SK-N-SH (cell line): ENCODE results near the gene PSD2. TPM values are rescaled to one million over a fixed set of nuclear protein-coding genes. Genes with fewer than 3 reads are reported as not detected.

Source experiments
- CTCF ChIA-PET: fragments of 300-600, 350-600 bp; formaldehyde crosslinking; extraction: SDS; loops from one replicate; lab custom pipeline; 2021; lab: Yijun Ruan, JAX
- POLR2A ChIA-PET: fragments of 350-600 bp; sonication (Branson Sonifier 250); formaldehyde crosslinking; extraction: SDS; loops from one replicate; lab custom pipeline; 2020; ENCODE audit warnings: antibody characterized with exemption, inconsistent platforms; lab: Yijun Ruan, JAX
- DNase-seq: peaks from one replicate; pipeline ENCODE4 v3.0.0; 2012
- H2AFZ ChIP-seq: fragments of 200-600 bp; sonication (generic); 2 replicates; pipeline ENCODE4 v1.8.1; 2016; ENCODE audit warnings: antibody characterized with exemption, mild to moderate bottlenecking, low read depth
- H3F3A ChIP-seq: fragments of 200-600 bp; sonication (generic); replicated peaks from 2 replicates; pipeline ENCODE3; 2016; ENCODE audit warnings: antibody characterized with exemption, mild to moderate bottlenecking; ENCODE audit not compliant: insufficient read depth
- H3K27ac ChIP-seq, 2 experiments: fragments of 200-500 bp in 1 of 2; fragments of 200-600 bp in 1 of 2; sonication (Bioruptor generic) in 1 of 2; sonication (generic), shearing (Covaris generic) in 1 of 2; 2 replicates each; pipeline versions ENCODE4 v1.5.1 to v1.6.1; 2014 to 2016; ENCODE audit warnings: low read depth in 2 of 2, inconsistent platforms in 1 of 2, low read length in 1 of 2, mild to moderate bottlenecking in 1 of 2, mixed read lengths in 1 of 2
- H3K27me3 ChIP-seq: fragments of 200-600 bp; sonication (generic), shearing (Covaris generic); 2 replicates; pipeline ENCODE4 v1.6.1; 2016; ENCODE audit warnings: mixed run types; ENCODE audit not compliant: insufficient read depth
- H3K36me3 ChIP-seq, 2 experiments: fragments of 200-500 bp in 1 of 2; fragments of 200-600 bp in 1 of 2; sonication (Bioruptor generic) in 1 of 2; sonication (generic) in 1 of 2; replicated peaks in 1 of 2; 2 replicates each; pipeline versions ENCODE3 to v1.5.1; 2014 to 2016; ENCODE audit warnings: low read length in 1 of 2, mild to moderate bottlenecking in 1 of 2; ENCODE audit not compliant: insufficient read depth in 2 of 2, control insufficient read depth in 1 of 2
- H3K4me1 ChIP-seq, 2 experiments: fragments of 200-500 bp in 1 of 2; fragments of 200-600 bp in 1 of 2; sonication (Bioruptor generic) in 1 of 2; sonication (generic), shearing (Covaris generic) in 1 of 2; 2 replicates each; pipeline versions ENCODE4 v1.5.1 to v1.6.1; 2014 to 2016; ENCODE audit warnings: low read depth in 1 of 2, low read length in 1 of 2, mixed run types in 1 of 2; ENCODE audit not compliant: insufficient read depth in 2 of 2, control insufficient read depth in 1 of 2
- H3K4me2 ChIP-seq: fragments of 200-600 bp; sonication (generic), shearing (Covaris generic); 2 replicates; pipeline ENCODE4 v1.6.1; 2017; ENCODE audit warnings: mixed run types
- H3K4me3 ChIP-seq, 2 experiments: fragments of 200-500 bp in 1 of 2; fragments of 200-600 bp in 1 of 2; sonication (Bioruptor generic) in 1 of 2; sonication (generic), shearing (Covaris generic) in 1 of 2; 2 replicates each; pipeline versions ENCODE4 v1.5.1 to v1.8.1; 2014 to 2016; ENCODE audit warnings: low read depth in 2 of 2, inconsistent platforms in 1 of 2, low read length in 1 of 2, mild to moderate bottlenecking in 1 of 2, mixed read lengths in 1 of 2, moderate library complexity in 1 of 2
- H3K79me2 ChIP-seq: fragments of 200-600 bp; sonication (generic); 2 replicates; pipeline ENCODE4 v1.8.1; 2017; ENCODE audit warnings: mild to moderate bottlenecking; ENCODE audit not compliant: insufficient read depth
- H3K9ac ChIP-seq: fragments of 200-600 bp; sonication (generic); 2 replicates; pipeline ENCODE4 v1.6.1; 2017; ENCODE audit warnings: mixed run types
- H3K9me2 ChIP-seq: fragments of 200-600 bp; sonication (generic); 2 replicates; pipeline ENCODE4 v1.6.1; 2017; ENCODE audit warnings: mixed run types
- H3K9me3 ChIP-seq: fragments of 200-600 bp; sonication (generic); 2 replicates; pipeline ENCODE4 v1.6.1; 2017; ENCODE audit warnings: mixed run types, mild to moderate bottlenecking, moderate library complexity
- H4K20me1 ChIP-seq: fragments of 200-600 bp; sonication (generic); 2 replicates; pipeline ENCODE4 v1.6.1; 2017; ENCODE audit warnings: mild to moderate bottlenecking, mixed run types; ENCODE audit not compliant: insufficient read depth
- ELF1 ChIP-seq: IDR thresholded peaks from 2 replicates; pipeline ENCODE4 v1.4.0; 2012
- EP300 ChIP-seq, 2 experiments: IDR thresholded peaks; 2 replicates each; pipeline versions ENCODE4 v1.4.0 to v1.6.1; 2012; ENCODE audit warnings: borderline replicate concordance in 1 of 2, low read depth in 1 of 2, low read length in 1 of 2
- FOXJ3 ChIP-seq: sonication (generic); formaldehyde crosslinking; IDR thresholded peaks from 2 replicates; pipeline ENCODE4 v1.5.1; 2020; ENCODE audit warnings: mild to moderate bottlenecking, missing genetic modification reagents
- GABPA ChIP-seq: IDR thresholded peaks from 2 replicates; pipeline ENCODE4 v1.4.0; 2012; ENCODE audit warnings: low read depth, mild to moderate bottlenecking
- GATA2 ChIP-seq: sonication (generic); formaldehyde crosslinking; IDR thresholded peaks from 2 replicates; pipeline ENCODE4 v1.5.0; 2020; ENCODE audit warnings: mild to moderate bottlenecking, missing genetic modification reagents
- IRF3 ChIP-seq: fragments of 150-350 bp; IDR thresholded peaks from 2 replicates; pipeline ENCODE4 v1.6.1; 2016; ENCODE audit warnings: mild to moderate bottlenecking, low read depth, low read length
- MAX ChIP-seq: IDR thresholded peaks from 2 replicates; pipeline ENCODE4 v1.4.0; 2012; ENCODE audit warnings: low read depth
- MXI1 ChIP-seq: IDR thresholded peaks from 2 replicates; pipeline ENCODE4 v1.6.1; 2012; ENCODE audit warnings: mild to moderate bottlenecking, low read depth, low read length, improper control_type of control experiment
- PBX3 ChIP-seq: IDR thresholded peaks from 2 replicates; pipeline ENCODE4; 2012
- RAD21 ChIP-seq: IDR thresholded peaks from 2 replicates; pipeline ENCODE4 v1.6.1; 2012; ENCODE audit warnings: mild to moderate bottlenecking, low read length
- RFX5 ChIP-seq: IDR thresholded peaks from 2 replicates; pipeline ENCODE4 v1.6.1; 2012; ENCODE audit warnings: mild to moderate bottlenecking, improper control_type of control experiment, low read length
- RXRA ChIP-seq: IDR thresholded peaks from 2 replicates; pipeline ENCODE4 v1.4.0; 2012; ENCODE audit warnings: low read depth, mild to moderate bottlenecking, borderline replicate concordance
- SMC3 ChIP-seq: IDR thresholded peaks from 2 replicates; pipeline ENCODE4 v1.6.1; 2012; ENCODE audit warnings: low read depth, low read length, improper control_type of control experiment
- TAF1 ChIP-seq: IDR thresholded peaks from 2 replicates; pipeline ENCODE4 v1.6.1; 2012; ENCODE audit warnings: low read depth, mild to moderate bottlenecking, low read length, moderate library complexity, borderline replicate concordance
- TEAD4 ChIP-seq: IDR thresholded peaks from 2 replicates; pipeline ENCODE4 v1.4.0; 2012; ENCODE audit warnings: mild to moderate bottlenecking, borderline replicate concordance; ENCODE audit not compliant: insufficient read depth
- YY1 ChIP-seq: IDR thresholded peaks from 2 replicates; pipeline ENCODE4 v1.4.0; 2012; ENCODE audit warnings: low read depth, mild to moderate bottlenecking
- WGBS: methylation state at CpG from one replicate; pipeline ENCODE4 v1.1.6; 2017; ENCODE audit warnings: low lambda C conversion rate; 5-methylcytosine and 5-hydroxymethylcytosine counted together
- polyA plus RNA-seq, 3 experiments: library from polyadenylated mRNA; depleted of rRNA; stranded (reverse); fragments of >200 nt; gene quantifications; 2 replicates each; pipeline ENCODE4 v1.2.3, GENCODE V29; 2012

The PSD2 gene
- polyA plus RNA-seq, 1 of the 3 experiments (the other 2 are of a cell fraction): 0.15 TPM

GRCh38 chr5:139881143-139881733 lies 85.6 kb downstream of the PSD2 start:
- no peaks in the 10 kb centered on the region for H3K27me3 ChIP-seq
- no peak overlapping the region for H2AFZ ChIP-seq
- no peak overlapping the region for H3K4me2 ChIP-seq
- no peaks in the 10 kb centered on the region for H3K79me2 ChIP-seq
- no peaks in the 10 kb centered on the region for H3K36me3 ChIP-seq
- TF ChIP-seq MAX: no peak
- TF ChIP-seq PBX3: no peak
- TF ChIP-seq RAD21: no peak
- TF ChIP-seq GATA2 (CRISPR knock-in tag): no peak
- no peak for TF ChIP-seq FOXJ3 (CRISPR knock-in tag)
- no peak for TF ChIP-seq YY1
- no peak for TF ChIP-seq TEAD4
- TF ChIP-seq IRF3: no peak
- TF ChIP-seq SMC3: no peak
- no peak for TF ChIP-seq GABPA
- TF ChIP-seq RXRA: no peak
- no peak for TF ChIP-seq RFX5
- 88% methylated on average over 4 of the region's 5 CpGs for WGBS
- no peaks in the 10 kb centered on the region for H3F3A ChIP-seq
- CTCF ChIA-PET: interaction anchor here (1.0 to 5.8 kb wide), 12 partner anchors 8 to 163 kb away, joined by 3 to 55 read pairs (median 8); no protein-coding TSS in a partner anchor
- POLR2A ChIA-PET: no interaction called here
- peaks cover 0 to 49% of the 10 kb centered on the region in 2 experiments; a peak in 1 of 4 replicates for H3K4me1 ChIP-seq
- no peak overlapping the region for H3K4me3 ChIP-seq
- H3K9me3 ChIP-seq: no peaks in the 10 kb centered on the region
- H3K27ac ChIP-seq: peak overlapping the region in 1 of 2 experiments; percentile 74; a peak in 2 of 4 replicates
- no peaks in the 10 kb centered on the region for H3K9me2 ChIP-seq
- no peak for DNase-seq
- no peak overlapping the region for H3K9ac ChIP-seq
- H4K20me1 ChIP-seq: no peaks in the 10 kb centered on the region

GRCh38 chr5:139882316-139882715 lies 86.7 kb downstream of the PSD2 start:
- H4K20me1 ChIP-seq: no peaks in the 10 kb centered on the region
- 26% methylated on average over 3 of the region's 3 CpGs for WGBS
- H3K9me2 ChIP-seq: no peaks in the 10 kb centered on the region
- CTCF ChIA-PET: interaction anchor here (0.7 to 5.8 kb wide), 13 partner anchors 10 to 171 kb away, joined by 3 to 55 read pairs (median 7); no protein-coding TSS in a partner anchor
- no peaks in the 10 kb centered on the region for H3K36me3 ChIP-seq
- H3K27ac ChIP-seq: no peak overlapping the region; a peak in 1 of 4 replicates
- no peaks in the 10 kb centered on the region for H3K27me3 ChIP-seq
- no peak overlapping the region for H3K9ac ChIP-seq
- H3K79me2 ChIP-seq: no peaks in the 10 kb centered on the region
- H3F3A ChIP-seq: no peaks in the 10 kb centered on the region
- no peaks in the 10 kb centered on the region for H3K9me3 ChIP-seq
- DNase-seq: no peak
- no peak overlapping the region for H3K4me3 ChIP-seq
- TF ChIP-seq FOXJ3 (CRISPR knock-in tag) (no peak), MAX (no peak), YY1 (no peak), ELF1 (no peak), TAF1 (no peak), EP300 (IDR thresholded peaks at IDR 0.05; ENCODE audit: borderline replicate concordance in 1 of 2, low read depth in 1 of 2, low read length in 1 of 2) (0 out of 4 replicates have a peak, but pooled peaks of 1 of the 2 experiments have one; percentile 7), TEAD4 (no peak), MXI1 (0 out of 2 replicates have a peak, but pooled peaks have one; percentile 4)
- TF ChIP-seq, all 33 proteins: peak for 2
- POLR2A ChIA-PET: no interaction called here
- H3K4me2 ChIP-seq: no peak overlapping the region
- H2AFZ ChIP-seq: no peak overlapping the region
- peaks cover 0 to 49% of the 10 kb centered on the region in 2 experiments; a peak in 1 of 4 replicates for H3K4me1 ChIP-seq
